Liver (tissue), 9 donors: ENCODE measurements around the gene GRB7. TPM values are rescaled to one million over a fixed set of nuclear protein-coding genes. Genes with fewer than 3 reads are reported as not detected.
A peak's percentile ranks its signal among the peaks of the same experiment; 100 is the strongest.

Experiments used
- DNase-seq: peaks from one replicate; pipeline ENCODE4 v3.0.0-alpha.2; 2017; ENCODE audit warnings: low spot score
- H3K27ac ChIP-seq, 2 donors: one replicate each; pipeline ENCODE4 v1.7.0; 2013; ENCODE audit warnings: inconsistent platforms in 2 of 2, low read length in 2 of 2, control low read depth in 1 of 2, low read depth in 1 of 2, mild to moderate bottlenecking in 1 of 2
- H3K27me3 ChIP-seq, 4 donors: one replicate each; pipeline versions ENCODE4 v1.6.1 to v1.7.0; 2013; ENCODE audit warnings: low read length in 3 of 4, inconsistent platforms in 1 of 4, mild to moderate bottlenecking in 1 of 4, moderate library complexity in 1 of 4; ENCODE audit not compliant: control insufficient read depth in 4 of 4, insufficient read depth in 4 of 4
- H3K36me3 ChIP-seq, 4 donors: one replicate each; pipeline versions ENCODE4 v1.6.1 to v1.7.0; 2013; ENCODE audit warnings: low read length in 3 of 4, mild to moderate bottlenecking in 3 of 4, low read depth in 1 of 4, moderate library complexity in 1 of 4; ENCODE audit not compliant: control insufficient read depth in 4 of 4, insufficient read depth in 3 of 4
- H3K4me1 ChIP-seq, 4 donors: one replicate each; pipeline versions ENCODE4 v1.6.1 to v1.7.0; 2013; ENCODE audit warnings: low read length in 3 of 4, mild to moderate bottlenecking in 3 of 4, moderate library complexity in 1 of 4; ENCODE audit not compliant: control insufficient read depth in 4 of 4, insufficient read depth in 4 of 4
- H3K4me3 ChIP-seq, 3 donors: one replicate each; pipeline versions ENCODE4 v1.6.1 to v1.7.0; 2013; ENCODE audit warnings: low read length in 3 of 3, control low read depth in 1 of 3, low read depth in 1 of 3, mild to moderate bottlenecking in 1 of 3
- H3K9ac ChIP-seq, 2 donors: one replicate each; pipeline ENCODE4 v1.7.0; 2013; ENCODE audit warnings: low read length in 2 of 2, mild to moderate bottlenecking in 2 of 2, moderate library complexity in 2 of 2, control low read depth in 1 of 2, low read depth in 1 of 2
- H3K9me3 ChIP-seq, 4 donors: one replicate each; pipeline versions ENCODE4 v1.6.1 to v1.7.0; 2013; ENCODE audit warnings: low read length in 3 of 4; ENCODE audit not compliant: control insufficient read depth in 4 of 4
- ATF3 ChIP-seq: IDR thresholded peaks from 2 replicates; pipeline ENCODE4 v1.6.1; 2016; ENCODE audit warnings: antibody characterized with exemption
- EGR1 ChIP-seq, 2 donors: IDR thresholded peaks; 2 replicates each; pipeline ENCODE4 v1.6.1; 2016 to 2018; ENCODE audit warnings: antibody characterized with exemption in 2 of 2, low read depth in 2 of 2
- FOXA1 ChIP-seq: IDR thresholded peaks from 2 replicates; pipeline ENCODE4 v1.6.1; 2016; ENCODE audit warnings: antibody characterized with exemption
- FOXA2 ChIP-seq: IDR thresholded peaks from 2 replicates; pipeline ENCODE4 v1.6.1; 2016; ENCODE audit warnings: antibody characterized with exemption
- GABPA ChIP-seq, 2 donors: IDR thresholded peaks in 1 of 2; conservative IDR thresholded peaks in 1 of 2; 2 replicates each; pipeline ENCODE4 v1.6.1; 2016; ENCODE audit warnings: antibody characterized with exemption in 2 of 2, mild to moderate bottlenecking in 1 of 2, moderate library complexity in 1 of 2
- HNF4A ChIP-seq, 2 donors: conservative IDR thresholded peaks; 2 replicates each; pipeline ENCODE4 v1.6.1; 2016; ENCODE audit warnings: antibody characterized with exemption in 2 of 2, mild to moderate bottlenecking in 2 of 2
- JUND ChIP-seq, 2 donors: IDR thresholded peaks; 2 replicates each; pipeline ENCODE4 v1.6.1; 2016; ENCODE audit warnings: antibody characterized with exemption in 2 of 2
- NR2F2 ChIP-seq: IDR thresholded peaks from 2 replicates; pipeline ENCODE4 v1.6.1; 2016; ENCODE audit warnings: antibody characterized with exemption
- REST ChIP-seq: IDR thresholded peaks from 2 replicates; pipeline ENCODE4 v1.6.1; 2016; ENCODE audit warnings: antibody characterized with exemption, mild to moderate bottlenecking
- RXRA ChIP-seq, 2 donors: IDR thresholded peaks; 2 replicates each; pipeline ENCODE4 v1.6.1; 2017 to 2018; ENCODE audit warnings: antibody characterized with exemption in 2 of 2, mild to moderate bottlenecking in 1 of 2
- SP1 ChIP-seq: IDR thresholded peaks from 2 replicates; pipeline ENCODE4 v1.6.1; 2018; ENCODE audit warnings: antibody characterized with exemption, mild to moderate bottlenecking
- TAF1 ChIP-seq: conservative IDR thresholded peaks from 2 replicates; pipeline ENCODE4 v1.6.1; 2016; ENCODE audit warnings: antibody characterized with exemption, mild to moderate bottlenecking
- ZBTB33 ChIP-seq: IDR thresholded peaks from 2 replicates; pipeline ENCODE4 v1.6.1; 2016; ENCODE audit warnings: antibody characterized with exemption
- WGBS: extraction: QIAGEN DNeasy Blood & Tissue Kit; methylation state at CpG from one replicate; pipeline ENCODE4 v1.1.7; 2013; 5-methylcytosine and 5-hydroxymethylcytosine counted together
- polyA plus RNA-seq, 2 donors: library from polyadenylated mRNA; stranded (reverse) in 1 of 2; unstranded in 1 of 2; fragments of 200-250 nt in 1 of 2; fragments of >200 nt in 1 of 2; fragmentation: Nextera tagmentation in 1 of 2; extraction: Ambion mirVana in 1 of 2; gene quantifications; one replicate each; pipeline versions ENCODE4 v1.2.1 to v1.2.3, GENCODE V29; 2013 to 2015
- total RNA-seq, 2 donors: library from RNA; depleted of rRNA; stranded (reverse); fragments of >200 nt; gene quantifications; one replicate each; pipeline ENCODE4 v1.2.3, GENCODE V29; 2014
- donor health status: healthy.
- donor health status: healthy.
- donor health status: healthy.
- donor health status: healthy.
- donor health status: healthy.

The GRB7 gene
- total and polyA plus RNA-seq, 4 donors, result 1.9 to 6.8 (median 2.5) TPM

- TF ChIP-seq ZBTB33 (no peak), SP1 (no peak), FOXA2 (no peak), EGR1 (IDR thresholded peaks at IDR 0.05; ENCODE audit: low read depth in 2 of 2) (no peak), ATF3 (no peak)
Observed at GRCh38 chr17:39735882-39736281, 1.9 kb upstream of the GRB7 start (continued).

GRCh38 chr17:39736319-39737165 is 1.2 kb upstream of the GRB7 start:
- Histone ChIP-seq H3K9me3 (no peaks in the 10 kb centered on the region), H3K4me3 (peak overlapping the region in 1 of 3 donors; percentile 64), H3K27ac (peak overlapping the region; percentile 80 to 98), H3K27me3 (no peaks in the 10 kb centered on the region), H3K4me1 (peaks cover 0 to 27% (median 17%) of the 10 kb centered on the region in 4 donors), H3K9ac (no peak overlapping the region), H3K36me3 (no peaks in the 10 kb centered on the region)
- DNase-seq, result no peak
- WGBS, result 57% methylated on average over 10 of the region's 10 CpGs
- TF ChIP-seq SP1 (no peak), FOXA1 (no peak), JUND (IDR thresholded peaks at IDR 0.05) (no peak), RXRA (IDR thresholded peaks at IDR 0.05) (no peak), EGR1 (IDR thresholded peaks at IDR 0.05; ENCODE audit: low read depth in 2 of 2) (no peak), NR2F2 (no peak), FOXA2 (no peak), ATF3 (no peak), TAF1 (no peak)

GRCh38 chr17:39737206-39737759 is 455 bp upstream of the GRB7 start:
- H3K9ac ChIP-seq, result no peak overlapping the region
- peak; percentile 66 for DNase-seq
- peaks cover 0 to 27% (median 17%) of the 10 kb centered on the region in 4 donors for H3K4me1 ChIP-seq
- WGBS, result 27% methylated on average over 13 of the region's 13 CpGs
- H3K27ac ChIP-seq, result peak overlapping the region; percentile 80 to 98
- H3K9me3 ChIP-seq, result no peaks in the 10 kb centered on the region
- peak overlapping the region; percentile 21 to 75 (median 64) for H3K4me3 ChIP-seq
- TF ChIP-seq RXRA (IDR thresholded peaks at IDR 0.05) (peak; percentile 9 to 56), HNF4A (conservative IDR thresholded peaks at IDR 0.05) (peak; percentile 77 to 85), SP1 (peak; percentile 65), REST (peak; percentile 37), GABPA (IDR thresholded peaks at IDR 0.05 in 1 of 2, conservative IDR thresholded peaks at IDR 0.05 in 1 of 2) (no peak)
- no peaks in the 10 kb centered on the region for H3K27me3 ChIP-seq
- H3K36me3 ChIP-seq, result no peaks in the 10 kb centered on the region
